ENCODE measurements around the gene TRIM26. TPM values are rescaled to one million over a fixed set of nuclear protein-coding genes. Genes with fewer than 3 reads are reported as not detected.
A peak's percentile ranks its signal among the peaks of the same experiment; 100 is the strongest.

TRIM26 gene
- total and polyA plus RNA-seq, 2 of the 13 experiments (the other 11 are each of a cell fraction or from before 2014, with no cell fraction given): 27.1 to 38.7 TPM

DNA sequence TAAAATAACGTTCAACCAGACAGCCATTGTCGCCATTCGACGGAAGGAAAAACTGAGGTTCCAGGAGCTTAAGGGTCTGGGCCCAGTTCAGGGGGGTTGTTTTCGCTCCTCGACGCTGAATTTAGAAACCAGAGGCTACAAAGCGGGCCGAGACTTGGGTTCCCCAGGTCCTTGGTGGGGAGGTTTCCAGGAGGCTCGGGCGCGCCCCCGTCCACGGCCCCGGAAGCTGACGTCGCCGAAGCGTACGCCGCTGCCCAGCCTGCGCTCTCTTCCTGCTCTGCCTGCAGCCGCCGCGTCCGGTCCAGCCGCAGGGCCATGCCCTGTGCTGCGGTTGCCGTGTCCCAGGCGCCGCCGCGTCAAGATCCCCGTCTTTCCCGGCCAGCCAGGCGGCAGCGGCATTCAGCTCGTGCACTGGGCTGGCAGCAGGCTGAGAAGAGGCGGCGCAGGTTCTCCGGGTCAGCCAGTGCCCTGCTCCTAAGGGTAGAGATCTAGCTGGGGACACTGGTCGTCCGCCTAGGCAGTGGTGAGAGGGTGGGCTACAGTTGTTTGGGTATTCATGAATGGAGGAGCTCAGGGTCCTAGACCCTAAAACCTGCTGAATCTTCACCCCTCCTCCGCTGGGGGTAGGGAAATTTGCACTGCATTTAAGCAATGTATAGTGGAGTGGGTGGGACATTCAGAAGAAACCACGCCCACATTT, 901 bp upstream of the TRIM26 start (continued):
- TF ChIP-seq ZNF737 (CRISPR knock-in tag; IDR thresholded peaks at IDR 0.05; ENCODE audit: borderline replicate concordance) (no peak), XBP1 (CRISPR knock-in tag; IDR thresholded peaks at IDR 0.05) (no peak; the same call in 1 of the 2 replicates), ZNF205 (CRISPR knock-in tag; IDR thresholded peaks at IDR 0.05) (peak; percentile 55; the same call in 1 of the 2 replicates), ZNF891 (CRISPR knock-in tag; IDR thresholded peaks at IDR 0.05) (peak; percentile 87), FIP1L1 (IDR thresholded peaks at IDR 0.05; ENCODE audit: borderline replicate concordance, insufficient read depth, low read depth, low read length) (no peak), ZNF83 (CRISPR knock-in tag; IDR thresholded peaks at IDR 0.05; ENCODE audit: borderline replicate concordance) (no peak; the same call in 1 of the 2 replicates), JUN (CRISPR knock-in tag; IDR thresholded peaks at IDR 0.05) (no peak), ZNF180 (CRISPR knock-in tag; IDR thresholded peaks at IDR 0.05; ENCODE audit: borderline replicate concordance, low read depth) (no peak), MIXL1 (CRISPR knock-in tag; IDR thresholded peaks at IDR 0.05) (no peak; the same call in 1 of the 2 replicates), ZNF317 (CRISPR knock-in tag; IDR thresholded peaks at IDR 0.05) (peak; percentile 88), ZNF552 (CRISPR knock-in tag; IDR thresholded peaks at IDR 0.05; ENCODE audit: borderline replicate concordance) (peak; percentile 87; the same call in 1 of the 2 replicates), POLR2A (IDR thresholded peaks at IDR 0.05; ENCODE audit: insufficient read depth in 1 of 2, low read depth in 2 of 2, low read length in 2 of 2) (peak; percentile 76 to 99), MED1 (CRISPR knock-in tag; IDR thresholded peaks at IDR 0.05) (peak; percentile 87), DPF2 (CRISPR knock-in tag; IDR thresholded peaks at IDR 0.05; ENCODE audit: borderline replicate concordance, low read depth) (no peak)
- TF ChIP-seq, protein P1, sequence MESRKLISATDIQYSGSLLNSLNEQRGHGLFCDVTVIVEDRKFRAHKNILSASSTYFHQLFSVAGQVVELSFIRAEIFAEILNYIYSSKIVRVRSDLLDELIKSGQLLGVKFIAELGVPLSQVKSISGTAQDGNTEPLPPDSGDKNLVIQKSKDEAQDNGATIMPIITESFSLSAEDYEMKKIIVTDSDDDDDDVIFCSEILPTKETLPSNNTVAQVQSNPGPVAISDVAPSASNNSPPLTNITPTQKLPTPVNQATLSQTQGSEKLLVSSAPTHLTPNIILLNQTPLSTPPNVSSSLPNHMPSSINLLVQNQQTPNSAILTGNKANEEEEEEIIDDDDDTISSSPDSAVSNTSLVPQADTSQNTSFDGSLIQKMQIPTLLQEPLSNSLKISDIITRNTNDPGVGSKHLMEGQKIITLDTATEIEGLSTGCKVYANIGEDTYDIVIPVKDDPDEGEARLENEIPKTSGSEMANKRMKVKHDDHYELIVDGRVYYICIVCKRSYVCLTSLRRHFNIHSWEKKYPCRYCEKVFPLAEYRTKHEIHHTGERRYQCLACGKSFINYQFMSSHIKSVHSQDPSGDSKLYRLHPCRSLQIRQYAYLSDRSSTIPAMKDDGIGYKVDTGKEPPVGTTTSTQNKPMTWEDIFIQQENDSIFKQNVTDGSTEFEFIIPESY (CRISPR knock-in tag; IDR thresholded peaks at IDR 0.05): peak; percentile 22; the same call in 1 of the 2 replicates
- TF ChIP-seq, protein P2, sequence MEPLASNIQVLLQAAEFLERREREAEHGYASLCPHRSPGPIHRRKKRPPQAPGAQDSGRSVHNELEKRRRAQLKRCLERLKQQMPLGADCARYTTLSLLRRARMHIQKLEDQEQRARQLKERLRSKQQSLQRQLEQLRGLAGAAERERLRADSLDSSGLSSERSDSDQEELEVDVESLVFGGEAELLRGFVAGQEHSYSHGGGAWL (CRISPR knock-in tag; IDR thresholded peaks at IDR 0.05): peak; percentile 72; the same call in 1 of the 2 replicates
- TF ChIP-seq, protein P3, sequence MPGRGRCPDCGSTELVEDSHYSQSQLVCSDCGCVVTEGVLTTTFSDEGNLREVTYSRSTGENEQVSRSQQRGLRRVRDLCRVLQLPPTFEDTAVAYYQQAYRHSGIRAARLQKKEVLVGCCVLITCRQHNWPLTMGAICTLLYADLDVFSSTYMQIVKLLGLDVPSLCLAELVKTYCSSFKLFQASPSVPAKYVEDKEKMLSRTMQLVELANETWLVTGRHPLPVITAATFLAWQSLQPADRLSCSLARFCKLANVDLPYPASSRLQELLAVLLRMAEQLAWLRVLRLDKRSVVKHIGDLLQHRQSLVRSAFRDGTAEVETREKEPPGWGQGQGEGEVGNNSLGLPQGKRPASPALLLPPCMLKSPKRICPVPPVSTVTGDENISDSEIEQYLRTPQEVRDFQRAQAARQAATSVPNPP (CRISPR knock-in tag; IDR thresholded peaks at IDR 0.05): no peak; the same call in none of the 2 replicates
- TF ChIP-seq, protein P4, sequence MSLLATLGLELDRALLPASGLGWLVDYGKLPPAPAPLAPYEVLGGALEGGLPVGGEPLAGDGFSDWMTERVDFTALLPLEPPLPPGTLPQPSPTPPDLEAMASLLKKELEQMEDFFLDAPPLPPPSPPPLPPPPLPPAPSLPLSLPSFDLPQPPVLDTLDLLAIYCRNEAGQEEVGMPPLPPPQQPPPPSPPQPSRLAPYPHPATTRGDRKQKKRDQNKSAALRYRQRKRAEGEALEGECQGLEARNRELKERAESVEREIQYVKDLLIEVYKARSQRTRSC (CRISPR knock-in tag; IDR thresholded peaks at IDR 0.05; ENCODE audit: low read depth): peak; percentile 48; the same call in 1 of the 2 replicates
- TF ChIP-seq, protein P5, sequence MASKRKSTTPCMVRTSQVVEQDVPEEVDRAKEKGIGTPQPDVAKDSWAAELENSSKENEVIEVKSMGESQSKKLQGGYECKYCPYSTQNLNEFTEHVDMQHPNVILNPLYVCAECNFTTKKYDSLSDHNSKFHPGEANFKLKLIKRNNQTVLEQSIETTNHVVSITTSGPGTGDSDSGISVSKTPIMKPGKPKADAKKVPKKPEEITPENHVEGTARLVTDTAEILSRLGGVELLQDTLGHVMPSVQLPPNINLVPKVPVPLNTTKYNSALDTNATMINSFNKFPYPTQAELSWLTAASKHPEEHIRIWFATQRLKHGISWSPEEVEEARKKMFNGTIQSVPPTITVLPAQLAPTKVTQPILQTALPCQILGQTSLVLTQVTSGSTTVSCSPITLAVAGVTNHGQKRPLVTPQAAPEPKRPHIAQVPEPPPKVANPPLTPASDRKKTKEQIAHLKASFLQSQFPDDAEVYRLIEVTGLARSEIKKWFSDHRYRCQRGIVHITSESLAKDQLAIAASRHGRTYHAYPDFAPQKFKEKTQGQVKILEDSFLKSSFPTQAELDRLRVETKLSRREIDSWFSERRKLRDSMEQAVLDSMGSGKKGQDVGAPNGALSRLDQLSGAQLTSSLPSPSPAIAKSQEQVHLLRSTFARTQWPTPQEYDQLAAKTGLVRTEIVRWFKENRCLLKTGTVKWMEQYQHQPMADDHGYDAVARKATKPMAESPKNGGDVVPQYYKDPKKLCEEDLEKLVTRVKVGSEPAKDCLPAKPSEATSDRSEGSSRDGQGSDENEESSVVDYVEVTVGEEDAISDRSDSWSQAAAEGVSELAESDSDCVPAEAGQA (IDR thresholded peaks at IDR 0.05; ENCODE audit: low read depth): peak; percentile 71; the same call in 1 of the 2 replicates
- TF ChIP-seq, protein P5 (CRISPR knock-in tag; IDR thresholded peaks at IDR 0.05; ENCODE audit: borderline replicate concordance): peak; percentile 59; the same call in 1 of the 2 replicates
